ENCODE data around the gene WDR20.
A peak's percentile ranks its signal among the peaks of the same experiment; 100 is the strongest.
"Not testable (repeated sequence)": the region's sequence is repeated elsewhere in the genome, so short reads cannot be mapped to it uniquely, and the experiment has no call there.

WDR20 gene

GRCh38 chr14:102172021-102172272 is 32.2 kb downstream of the WDR20 start:
- not testable (repeated sequence) for DNase-seq

GRCh38 chr14:102172721-102173120 is 33.0 kb downstream of the WDR20 start:
- not testable (repeated sequence) for DNase-seq

- DNase-seq, result no peak
Measured at GRCh38 chr14:102177161-102177560, 37.5 kb downstream of the WDR20 start.

GRCh38 chr14:102178806-102179205 is 39.1 kb downstream of the WDR20 start:
- no peak for DNase-seq

GRCh38 chr14:102180248-102180998 is 40.7 kb downstream of the WDR20 start:
- DNase-seq, result no peak

GRCh38 chr14:102181187-102181586 is 41.5 kb downstream of the WDR20 start:
- no peak for DNase-seq

GRCh38 chr14:102182190-102182589 is 42.5 kb downstream of the WDR20 start:
- DNase-seq, result no peak

- no peak for DNase-seq
Measured at GRCh38 chr14:102182936-102183619, 43.4 kb downstream of the WDR20 start.

GRCh38 chr14:102183886-102184285 is 44.2 kb downstream of the WDR20 start:
- no peak for DNase-seq

- DNase-seq, result peak; percentile 84
Measured at GRCh38 chr14:102184316-102185035, 44.8 kb downstream of the WDR20 start.

- peak; percentile 43 for DNase-seq
Measured at GRCh38 chr14:102185360-102185759, 45.7 kb downstream of the WDR20 start.

- no peak for DNase-seq
Measured at GRCh38 chr14:102187044-102187443, 47.3 kb downstream of the WDR20 start.

GRCh38 chr14:102187568-102188001 is 47.9 kb downstream of the WDR20 start:
- DNase-seq, result no peak

GRCh38 chr14:102188187-102188586 is 48.5 kb downstream of the WDR20 start:
- no peak for DNase-seq

- no peak for DNase-seq
Measured at GRCh38 chr14:102189874-102190273, 50.2 kb downstream of the WDR20 start.

GRCh38 chr14:102192840-102193502 is 53.3 kb downstream of the WDR20 start:
- no peak for DNase-seq

- no peak for DNase-seq
Measured at GRCh38 chr14:102194856-102195255, 55.2 kb downstream of the WDR20 start.

GRCh38 chr14:102195446-102195845 is 55.7 kb downstream of the WDR20 start:
- DNase-seq, result no peak

GRCh38 chr14:102196039-102196901 is 56.6 kb downstream of the WDR20 start:
- no peak for DNase-seq

GRCh38 chr14:102196902-102197230 is 57.2 kb downstream of the WDR20 start:
- no peak for DNase-seq

- no peak for DNase-seq
Measured at GRCh38 chr14:102197317-102197853, 57.7 kb downstream of the WDR20 start.

GRCh38 chr14:102200690-102201352 is 61.1 kb downstream of the WDR20 start:
- no peak for DNase-seq
